ENCODE measurements around the gene FAM50B. TPM values are rescaled to one million over a fixed set of nuclear protein-coding genes. Genes with fewer than 3 reads are reported as not detected.

FAM50B gene
- polyA plus RNA-seq, 1 donor from 2014 or later: 0.79 TPM

GRCh38 chr6:3895312-3895653 is 46.1 kb downstream of the FAM50B start:
- Histone ChIP-seq H3K79me2 (replicated peaks; ENCODE audit: insufficient read depth, low read length) (no peaks in the 10 kb centered on the region), H3K27ac (ENCODE audit: low read length) (no peak overlapping the region), H4K20me1 (ENCODE audit: insufficient read depth) (no peaks in the 10 kb centered on the region), H3K9me3 (ENCODE audit: low read length) (no peaks in the 10 kb centered on the region), H3K36me3 (ENCODE audit: insufficient read depth, low read length) (no peaks in the 10 kb centered on the region), H3K9ac (ENCODE audit: low read length) (no peak overlapping the region), H2AFZ (ENCODE audit: low read depth, low read length) (no peak overlapping the region), H3K4me3 (ENCODE audit: low read length) (no peak overlapping the region), H3K4me2 (ENCODE audit: low read length) (no peak overlapping the region), H3F3A (ENCODE audit: insufficient read depth, low read length, poor library complexity, severe bottlenecking) (no peaks in the 10 kb centered on the region), H3K9me2 (ENCODE audit: insufficient read depth, low read length) (no peaks in the 10 kb centered on the region), H3K27me3 (ENCODE audit: insufficient read depth, low read depth, low read length) (no peaks in the 10 kb centered on the region)
- TF ChIP-seq EP300 (conservative IDR thresholded peaks at IDR 0.05; ENCODE audit: poor library complexity, severe bottlenecking) (no peak), RAD21 (conservative IDR thresholded peaks at IDR 0.05) (no peak), SMC3 (conservative IDR thresholded peaks at IDR 0.05; ENCODE audit: poor library complexity) (no peak), POLR2AphosphoS5 (IDR thresholded peaks at IDR 0.05) (no peak), MXI1 (conservative IDR thresholded peaks at IDR 0.05; ENCODE audit: poor library complexity, severe bottlenecking) (no peak)
- TF ChIP-seq, protein P1, sequence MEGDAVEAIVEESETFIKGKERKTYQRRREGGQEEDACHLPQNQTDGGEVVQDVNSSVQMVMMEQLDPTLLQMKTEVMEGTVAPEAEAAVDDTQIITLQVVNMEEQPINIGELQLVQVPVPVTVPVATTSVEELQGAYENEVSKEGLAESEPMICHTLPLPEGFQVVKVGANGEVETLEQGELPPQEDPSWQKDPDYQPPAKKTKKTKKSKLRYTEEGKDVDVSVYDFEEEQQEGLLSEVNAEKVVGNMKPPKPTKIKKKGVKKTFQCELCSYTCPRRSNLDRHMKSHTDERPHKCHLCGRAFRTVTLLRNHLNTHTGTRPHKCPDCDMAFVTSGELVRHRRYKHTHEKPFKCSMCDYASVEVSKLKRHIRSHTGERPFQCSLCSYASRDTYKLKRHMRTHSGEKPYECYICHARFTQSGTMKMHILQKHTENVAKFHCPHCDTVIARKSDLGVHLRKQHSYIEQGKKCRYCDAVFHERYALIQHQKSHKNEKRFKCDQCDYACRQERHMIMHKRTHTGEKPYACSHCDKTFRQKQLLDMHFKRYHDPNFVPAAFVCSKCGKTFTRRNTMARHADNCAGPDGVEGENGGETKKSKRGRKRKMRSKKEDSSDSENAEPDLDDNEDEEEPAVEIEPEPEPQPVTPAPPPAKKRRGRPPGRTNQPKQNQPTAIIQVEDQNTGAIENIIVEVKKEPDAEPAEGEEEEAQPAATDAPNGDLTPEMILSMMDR (IDR thresholded peaks at IDR 0.05; ENCODE audit: poor library complexity, severe bottlenecking): no peak

GRCh38 chr6:3895805-3896204 is 46.6 kb downstream of the FAM50B start:
- no peak overlapping the region for H3K4me3 ChIP-seq (ENCODE audit: low read length)
- H3K36me3 ChIP-seq (ENCODE audit: insufficient read depth, low read length): no peaks in the 10 kb centered on the region
- H4K20me1 ChIP-seq (ENCODE audit: insufficient read depth): no peaks in the 10 kb centered on the region
- no peaks in the 10 kb centered on the region for H3K27me3 ChIP-seq (ENCODE audit: insufficient read depth, low read depth, low read length)
- no peak overlapping the region for H3K9ac ChIP-seq (ENCODE audit: low read length)
- no peak overlapping the region for H3K27ac ChIP-seq (ENCODE audit: low read length)
- TF ChIP-seq POLR2AphosphoS5 (IDR thresholded peaks at IDR 0.05) (no peak), TAF1 (IDR thresholded peaks at IDR 0.05; ENCODE audit: low read depth) (no peak), RAD21 (conservative IDR thresholded peaks at IDR 0.05) (no peak), SMC3 (conservative IDR thresholded peaks at IDR 0.05; ENCODE audit: poor library complexity) (no peak), EP300 (conservative IDR thresholded peaks at IDR 0.05; ENCODE audit: poor library complexity, severe bottlenecking) (no peak), MXI1 (conservative IDR thresholded peaks at IDR 0.05; ENCODE audit: poor library complexity, severe bottlenecking) (no peak), EZH2 (IDR thresholded peaks at IDR 0.05; ENCODE audit: borderline replicate concordance, insufficient read depth, low read length, poor library complexity, severe bottlenecking) (no peak)
- TF ChIP-seq, protein P1 (IDR thresholded peaks at IDR 0.05; ENCODE audit: poor library complexity, severe bottlenecking): no peak
- TF ChIP-seq, protein P2, sequence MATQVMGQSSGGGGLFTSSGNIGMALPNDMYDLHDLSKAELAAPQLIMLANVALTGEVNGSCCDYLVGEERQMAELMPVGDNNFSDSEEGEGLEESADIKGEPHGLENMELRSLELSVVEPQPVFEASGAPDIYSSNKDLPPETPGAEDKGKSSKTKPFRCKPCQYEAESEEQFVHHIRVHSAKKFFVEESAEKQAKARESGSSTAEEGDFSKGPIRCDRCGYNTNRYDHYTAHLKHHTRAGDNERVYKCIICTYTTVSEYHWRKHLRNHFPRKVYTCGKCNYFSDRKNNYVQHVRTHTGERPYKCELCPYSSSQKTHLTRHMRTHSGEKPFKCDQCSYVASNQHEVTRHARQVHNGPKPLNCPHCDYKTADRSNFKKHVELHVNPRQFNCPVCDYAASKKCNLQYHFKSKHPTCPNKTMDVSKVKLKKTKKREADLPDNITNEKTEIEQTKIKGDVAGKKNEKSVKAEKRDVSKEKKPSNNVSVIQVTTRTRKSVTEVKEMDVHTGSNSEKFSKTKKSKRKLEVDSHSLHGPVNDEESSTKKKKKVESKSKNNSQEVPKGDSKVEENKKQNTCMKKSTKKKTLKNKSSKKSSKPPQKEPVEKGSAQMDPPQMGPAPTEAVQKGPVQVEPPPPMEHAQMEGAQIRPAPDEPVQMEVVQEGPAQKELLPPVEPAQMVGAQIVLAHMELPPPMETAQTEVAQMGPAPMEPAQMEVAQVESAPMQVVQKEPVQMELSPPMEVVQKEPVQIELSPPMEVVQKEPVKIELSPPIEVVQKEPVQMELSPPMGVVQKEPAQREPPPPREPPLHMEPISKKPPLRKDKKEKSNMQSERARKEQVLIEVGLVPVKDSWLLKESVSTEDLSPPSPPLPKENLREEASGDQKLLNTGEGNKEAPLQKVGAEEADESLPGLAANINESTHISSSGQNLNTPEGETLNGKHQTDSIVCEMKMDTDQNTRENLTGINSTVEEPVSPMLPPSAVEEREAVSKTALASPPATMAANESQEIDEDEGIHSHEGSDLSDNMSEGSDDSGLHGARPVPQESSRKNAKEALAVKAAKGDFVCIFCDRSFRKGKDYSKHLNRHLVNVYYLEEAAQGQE (IDR thresholded peaks at IDR 0.05; ENCODE audit: borderline replicate concordance): no peak
- no peaks in the 10 kb centered on the region for H3K9me2 ChIP-seq (ENCODE audit: insufficient read depth, low read length)
- H3K4me2 ChIP-seq (ENCODE audit: low read length): no peak overlapping the region
- no peaks in the 10 kb centered on the region for H3K9me3 ChIP-seq (ENCODE audit: low read length)
- H3F3A ChIP-seq (ENCODE audit: insufficient read depth, low read length, poor library complexity, severe bottlenecking): no peaks in the 10 kb centered on the region
- no peaks in the 10 kb centered on the region for H3K79me2 ChIP-seq (replicated peaks; ENCODE audit: insufficient read depth, low read length)
- H2AFZ ChIP-seq (ENCODE audit: low read depth, low read length): no peak overlapping the region
